ENCODE data around the gene COX8A. TPM values are rescaled to one million over a fixed set of nuclear protein-coding genes. Genes with fewer than 3 reads are reported as not detected.

COX8A gene
- total and polyA plus RNA-seq, 2 of the 8 experiments (the other 6 are each of a cell fraction or from before 2014, with no cell fraction given): 365 to 1,720 TPM

DNA sequence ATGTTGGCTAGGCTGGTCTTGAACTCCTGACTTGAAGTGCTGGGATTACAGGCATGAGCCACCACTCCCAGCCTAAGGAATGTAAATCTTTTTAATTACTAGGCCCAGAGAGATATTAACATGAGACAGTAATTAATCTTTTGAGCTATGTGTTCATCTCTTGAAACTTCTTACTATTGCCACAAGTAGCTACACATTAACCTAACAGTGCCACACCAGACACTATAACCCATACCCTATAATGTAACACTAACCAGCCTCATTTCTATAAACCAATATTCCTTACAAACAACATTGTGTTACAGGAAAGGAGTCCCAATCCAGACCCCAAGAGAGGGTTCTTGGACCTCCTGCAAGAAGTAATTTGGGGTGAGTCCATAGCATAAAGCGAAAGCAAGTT, 8.0 kb upstream of the COX8A start:
- Histone ChIP-seq H3K9me3 (ENCODE audit: insufficient read depth in 2 of 2, low read depth in 1 of 2, low read length in 1 of 2) (no peaks in the 10 kb centered on the region), H2BK20ac (ENCODE audit: low read length) (no peak overlapping the region), H2BK5ac (ENCODE audit: low read depth, low read length) (no peak overlapping the region), H4K20me1 (replicated peaks in 1 of 2; ENCODE audit: control insufficient read depth in 1 of 2, insufficient read depth in 2 of 2, low read length in 2 of 2) (no peaks in the 10 kb centered on the region), H2AFZ (ENCODE audit: low read length) (no peak overlapping the region), H2AK5ac (ENCODE audit: low read depth, low read length) (no peak overlapping the region), H2BK15ac (ENCODE audit: low read length) (no peak overlapping the region), H3K4me2 (ENCODE audit: insufficient read depth in 1 of 2, low read depth in 2 of 2, low read length in 2 of 2) (no peak overlapping the region), H3K18ac (ENCODE audit: extremely low read depth, low read length) (no peak overlapping the region), H3K4me1 (replicated peaks in 1 of 4; ENCODE audit: control insufficient read depth in 3 of 4, insufficient read depth in 4 of 4, low read length in 3 of 4) (no peaks in the 10 kb centered on the region; a peak in 1 of 7 replicates), H3K36me3 (ENCODE audit: control insufficient read depth in 2 of 4, insufficient read depth in 4 of 4, low read length in 3 of 4) (no peaks in the 10 kb centered on the region), H2BK12ac (ENCODE audit: low read depth, low read length) (no peak overlapping the region), H3K56ac (replicated peaks; ENCODE audit: insufficient read length, low read depth, low read length) (no peak overlapping the region), H3K9ac (replicated peaks in 1 of 4; ENCODE audit: extremely low read depth in 1 of 4, low read depth in 3 of 4, low read length in 3 of 4) (no peak overlapping the region), H3K23ac (ENCODE audit: insufficient read length) (no peak overlapping the region), H3K27me3 (replicated peaks in 1 of 4; ENCODE audit: control insufficient read depth in 3 of 4, extremely low read depth in 1 of 4, insufficient read depth in 3 of 4, low read length in 3 of 4) (peaks cover 0 to 17% (median 2%) of the 10 kb centered on the region in 4 experiments; a peak in 4 of 7 replicates), H4K91ac (replicated peaks; ENCODE audit: insufficient read length, low read length) (no peak overlapping the region), H3K4ac (replicated peaks; ENCODE audit: insufficient read length, low read depth, low read length) (no peak overlapping the region), H3K14ac (ENCODE audit: insufficient read length) (no peak overlapping the region), H3K27ac (ENCODE audit: low read depth, low read length) (no peak overlapping the region), H4K5ac (ENCODE audit: insufficient read length, low read depth, low read length) (no peak overlapping the region), H3K79me1 (ENCODE audit: low read depth, low read length) (no peaks in the 10 kb centered on the region), H3K79me2 (ENCODE audit: control insufficient read depth in 1 of 2, insufficient read depth in 2 of 2, low read length in 2 of 2) (no peaks in the 10 kb centered on the region), H4K8ac (ENCODE audit: extremely low read depth, insufficient read depth, low read length) (no peak overlapping the region), H3K23me2 (ENCODE audit: low read depth, low read length) (no peaks in the 10 kb centered on the region), H2BK120ac (replicated peaks; ENCODE audit: low read depth, low read length) (no peak overlapping the region), H3K4me3 (ENCODE audit: extremely low read depth in 1 of 4, insufficient read depth in 2 of 4, low read depth in 3 of 4, low read length in 4 of 4) (no peak overlapping the region)
- 92% methylated on average over 1 of the region's 1 CpG; no CpG with 5 or more reads in 1 of the 2 experiments for WGBS, 2 experiments (ENCODE audit: extremely low coverage in 1 of 2, insufficient coverage in 1 of 2, insufficient read length in 1 of 2, insufficient replicate concordance in 2 of 2, low coverage in 1 of 2, low lambda C conversion rate in 2 of 2, missing lambda C conversion rate in 1 of 2)
- ChIA-PET CTCF (ENCODE audit: partially characterized antibody) (interaction anchor here (0.6 to 2.0 kb wide), 11 partner anchors 10 to 129 kb away, joined by 3 to 7 read pairs (median 5); no protein-coding TSS in a partner anchor), POLR2A (ENCODE audit: partially characterized antibody) (interaction anchor here (1.0 to 2.0 kb wide), 7 partner anchors 9 to 219 kb away, joined by 3 to 9 read pairs (median 3); partner anchors contain the start of genes OTUB1 and STIP1)
- DNase-seq (ENCODE audit: low read depth in 1 of 2, low spot score in 2 of 2): no peak
- TF ChIP-seq EGR1 (IDR thresholded peaks at IDR 0.05; ENCODE audit: borderline replicate concordance, low read depth, low read length) (no peak), MAFK (IDR thresholded peaks at IDR 0.05; ENCODE audit: low read depth, low read length) (no peak), CBX8 (IDR thresholded peaks at IDR 0.05; ENCODE audit: borderline replicate concordance, low read depth, low read length) (no peak)
- FAIRE-seq: no peak
